Ectodermal cell (in vitro differentiated cells): ENCODE data around the gene PLOD2.

ENCODE experiments used
- H3K27ac ChIP-seq: 2 replicates; pipeline ENCODE4 v1.7.0; 2013; ENCODE audit warnings: mild to moderate bottlenecking, low read depth, low read length; ENCODE audit not compliant: insufficient read depth, poor library complexity, severe bottlenecking
- H3K27me3 ChIP-seq: 2 replicates; pipeline ENCODE4 v1.7.0; 2013; ENCODE audit warnings: mild to moderate bottlenecking, low read length; ENCODE audit not compliant: insufficient read depth, control insufficient read depth, poor library complexity, severe bottlenecking
- H3K36me3 ChIP-seq: one replicate; pipeline ENCODE4 v1.7.0; 2013; ENCODE audit warnings: low read length; ENCODE audit not compliant: control insufficient read depth, insufficient read depth
- H3K4me1 ChIP-seq: one replicate; pipeline ENCODE4 v1.7.0; 2013; ENCODE audit warnings: low read length; ENCODE audit not compliant: control insufficient read depth, insufficient read depth
- H3K4me3 ChIP-seq: 2 replicates; pipeline ENCODE4 v1.7.0; 2013; ENCODE audit warnings: low read depth, low read length, control low read depth; ENCODE audit not compliant: insufficient read depth
- H3K9me3 ChIP-seq: 2 replicates; pipeline ENCODE4 v1.7.0; 2013; ENCODE audit warnings: mild to moderate bottlenecking, low read length, moderate library complexity; ENCODE audit not compliant: control insufficient read depth
- WGBS, 2 experiments: methylation state at CpG; one replicate each; pipeline ENCODE4 v1.1.7; 2013; ENCODE audit warnings: missing lambda C conversion rate in 2 of 2; 5-methylcytosine and 5-hydroxymethylcytosine counted together

The PLOD2 gene

GRCh38 chr3:146145642-146146041, 15.3 kb downstream of the PLOD2 start:
- H3K4me3 ChIP-seq = no peak overlapping the region
- H3K4me1 ChIP-seq = no peaks in the 10 kb centered on the region
- H3K27ac ChIP-seq = no peak overlapping the region
- no peaks in the 10 kb centered on the region for H3K36me3 ChIP-seq
- WGBS, 2 experiments = no CpG with 5 or more reads among the region's 1 CpG
- H3K9me3 ChIP-seq = no peaks in the 10 kb centered on the region
- no peaks in the 10 kb centered on the region for H3K27me3 ChIP-seq

- Histone ChIP-seq H3K36me3 (no peaks in the 10 kb centered on the region), H3K4me1 (no peaks in the 10 kb centered on the region), H3K4me3 (no peak overlapping the region), H3K27ac (no peak overlapping the region), H3K9me3 (no peaks in the 10 kb centered on the region), H3K27me3 (no peaks in the 10 kb centered on the region)
- WGBS, 2 experiments = 80 to 90% methylated on average over 3 of the region's 3 CpGs
Measured at GRCh38 chr3:146142757-146143156, 18.2 kb downstream of the PLOD2 start.

GRCh38 chr3:146139586-146140110, 21.3 kb downstream of the PLOD2 start:
- Histone ChIP-seq H3K9me3 (no peaks in the 10 kb centered on the region), H3K27me3 (no peaks in the 10 kb centered on the region), H3K36me3 (no peaks in the 10 kb centered on the region), H3K4me3 (no peak overlapping the region), H3K4me1 (no peaks in the 10 kb centered on the region), H3K27ac (no peak overlapping the region)
- 92 to 94% methylated on average over 3 of the region's 3 CpGs for WGBS, 2 experiments

- Histone ChIP-seq H3K36me3 (no peaks in the 10 kb centered on the region), H3K27ac (no peak overlapping the region), H3K4me1 (no peaks in the 10 kb centered on the region), H3K9me3 (no peaks in the 10 kb centered on the region), H3K27me3 (no peaks in the 10 kb centered on the region), H3K4me3 (no peak overlapping the region)
- 92 to 94% methylated on average over 2 of the region's 2 CpGs for WGBS, 2 experiments
Measured at GRCh38 chr3:146138902-146139301, 22.1 kb downstream of the PLOD2 start.

- no peaks in the 10 kb centered on the region for H3K27me3 ChIP-seq
- H3K4me3 ChIP-seq = no peak overlapping the region
- no peaks in the 10 kb centered on the region for H3K4me1 ChIP-seq
- WGBS, 2 experiments = 95 to 99% methylated on average over 2 to 3 of the region's 3 CpGs
- H3K27ac ChIP-seq = no peak overlapping the region
- no peaks in the 10 kb centered on the region for H3K36me3 ChIP-seq
- H3K9me3 ChIP-seq = no peaks in the 10 kb centered on the region
Measured at GRCh38 chr3:146136647-146137046, 24.3 kb downstream of the PLOD2 start.

- H3K9me3 ChIP-seq = no peaks in the 10 kb centered on the region
- whole genome bisulfite sequencing, 2 experiments = 51 to 68% methylated on average over 2 to 5 of the region's 5 CpGs
- H3K27ac ChIP-seq = no peak overlapping the region
- no peak overlapping the region for H3K4me3 ChIP-seq
- H3K27me3 ChIP-seq = no peaks in the 10 kb centered on the region
- H3K4me1 ChIP-seq = no peaks in the 10 kb centered on the region
- H3K36me3 ChIP-seq = no peaks in the 10 kb centered on the region
Measured at GRCh38 chr3:146134348-146135117, 26.5 kb downstream of the PLOD2 start.

GRCh38 chr3:146133441-146133840, 27.5 kb downstream of the PLOD2 start:
- Histone ChIP-seq H3K27ac (no peak overlapping the region), H3K36me3 (no peaks in the 10 kb centered on the region), H3K4me3 (no peak overlapping the region), H3K27me3 (no peaks in the 10 kb centered on the region), H3K4me1 (no peaks in the 10 kb centered on the region), H3K9me3 (no peaks in the 10 kb centered on the region)
- 93 to 100% methylated on average over 2 of the region's 2 CpGs for WGBS, 2 experiments

- Histone ChIP-seq H3K27me3 (no peaks in the 10 kb centered on the region), H3K9me3 (no peaks in the 10 kb centered on the region), H3K4me3 (no peak overlapping the region), H3K36me3 (no peaks in the 10 kb centered on the region), H3K4me1 (no peaks in the 10 kb centered on the region), H3K27ac (no peak overlapping the region)
- WGBS, 2 experiments = 93 to 94% methylated on average over 3 to 4 of the region's 5 CpGs
Measured at GRCh38 chr3:146131616-146132410, 29.2 kb downstream of the PLOD2 start.

- Histone ChIP-seq H3K27me3 (no peaks in the 10 kb centered on the region), H3K4me3 (no peak overlapping the region), H3K9me3 (no peaks in the 10 kb centered on the region), H3K4me1 (no peaks in the 10 kb centered on the region), H3K27ac (no peak overlapping the region), H3K36me3 (no peaks in the 10 kb centered on the region)
- WGBS, 2 experiments = 95 to 96% methylated on average over 2 of the region's 2 CpGs
Measured at GRCh38 chr3:146130881-146131371, 30.1 kb downstream of the PLOD2 start.

GRCh38 chr3:146129750-146130149, 31.2 kb downstream of the PLOD2 start:
- Histone ChIP-seq H3K27ac (no peak overlapping the region), H3K27me3 (no peaks in the 10 kb centered on the region), H3K36me3 (no peaks in the 10 kb centered on the region), H3K9me3 (no peaks in the 10 kb centered on the region), H3K4me1 (no peaks in the 10 kb centered on the region), H3K4me3 (no peak overlapping the region)
- WGBS, 2 experiments = 90 to 92% methylated on average over 3 of the region's 3 CpGs
